K562 (cell line): ENCODE results near the gene BTRC. TPM values are rescaled to one million over a fixed set of nuclear protein-coding genes. Genes with fewer than 3 reads are reported as not detected.

Source experiments
- ATAC-seq: fragments of 200-7000 bp; cut with Tn5 transposase; 3 replicates; pipeline ENCODE4 v1.9.1; 2020; ENCODE audit warnings: moderate library complexity
- BruUV-seq: library from RNA; stranded (reverse); fragments of 400-500 nt; replicated peaks from 2 replicates; lab custom pipeline; 2021; lab: Mats Ljungman, UMichigan
- CTCF ChIA-PET: fragments of 300-600 bp; formaldehyde crosslinking; extraction: SDS; loops from one replicate; lab custom pipeline; 2021; ENCODE audit warnings: low intra/inter-chr PET ratio; lab: Yijun Ruan, JAX
- POLR2A ChIA-PET: fragments of 300-600, 350-650 bp; sonication (Branson Sonifier 250); formaldehyde crosslinking; extraction: SDS; loops from one replicate; lab custom pipeline; 2021; ENCODE audit warnings: antibody characterized with exemption, inconsistent platforms; lab: Yijun Ruan, JAX
- DNase-seq, 4 experiments: peaks; one replicate each; pipeline versions ENCODE4 v3.0.0 to v3.0.0-alpha.2; 2011 to 2018; ENCODE audit warnings: low spot score in 3 of 4, mixed read lengths in 3 of 4; ENCODE audit errors: extremely low read depth in 1 of 4
- FAIRE-seq: peaks from 2 replicates; lab custom pipeline; 2011; peaks lifted over from hg19 to GRCh38; lab: Jason Lieb, UNC
- H2AFZ ChIP-seq: 2 replicates; pipeline ENCODE4 v1.6.0; 2011; ENCODE audit warnings: low read depth, low read length, control low read depth, inconsistent platforms
- H3K27ac ChIP-seq: fragments of 200-600 bp; 3 replicates; pipeline ENCODE4 v1.8.0; 2011; ENCODE audit warnings: low read depth, mild to moderate bottlenecking, control low read depth, inconsistent platforms, low read length, moderate library complexity, mixed read lengths; ENCODE audit errors: extremely low read depth
- H3K27me3 ChIP-seq, 2 experiments: fragments of 300-600 bp in 1 of 2; 2 replicates in 1 of 2; 3 replicates in 1 of 2; pipeline versions ENCODE4 v1.6.0 to v1.8.0; 2011; ENCODE audit warnings: inconsistent platforms in 2 of 2, low read length in 2 of 2, mild to moderate bottlenecking in 1 of 2, mixed read lengths in 1 of 2, moderate library complexity in 1 of 2; ENCODE audit not compliant: control insufficient read depth in 2 of 2, insufficient read depth in 2 of 2
- H3K36me3 ChIP-seq: fragments of 300-600 bp; 3 replicates; pipeline ENCODE4 v1.8.0; 2011; ENCODE audit warnings: mild to moderate bottlenecking, low read length, inconsistent platforms; ENCODE audit not compliant: control insufficient read depth, insufficient read depth
- H3K4me1 ChIP-seq, 2 experiments: fragments of 200-600 bp in 1 of 2; replicated peaks in 1 of 2; 2 replicates in 1 of 2; 3 replicates in 1 of 2; pipeline versions ENCODE4 v1.5.1 to v1.8.0; 2011; ENCODE audit warnings: inconsistent platforms in 2 of 2, low read length in 2 of 2, mild to moderate bottlenecking in 1 of 2, mixed read lengths in 1 of 2, moderate library complexity in 1 of 2; ENCODE audit not compliant: control insufficient read depth in 2 of 2, insufficient read depth in 2 of 2
- H3K4me2 ChIP-seq: 2 replicates; pipeline ENCODE4 v1.6.1; 2011; ENCODE audit warnings: low read length, control low read depth, inconsistent platforms, mixed read lengths; ENCODE audit not compliant: insufficient read depth
- H3K4me3 ChIP-seq: fragments of 200-600 bp; sonication (generic), shearing (Covaris generic); 2 replicates; pipeline ENCODE4 v1.5.1; 2016; ENCODE audit warnings: control low read depth, inconsistent platforms
- H3K79me2 ChIP-seq: fragments of 200-600 bp; 3 replicates; pipeline ENCODE4 v1.8.0; 2011; ENCODE audit warnings: low read length, inconsistent platforms; ENCODE audit not compliant: control insufficient read depth, insufficient read depth
- H3K9ac ChIP-seq, 2 experiments: 2 replicates each; pipeline versions ENCODE4 v1.6.0 to v1.6.1; 2011; ENCODE audit warnings: low read depth in 2 of 2, low read length in 2 of 2, control low read depth in 1 of 2, inconsistent platforms in 1 of 2, mild to moderate bottlenecking in 1 of 2, mixed read lengths in 1 of 2; ENCODE audit not compliant: insufficient read depth in 1 of 2
- H3K9me1 ChIP-seq: one replicate; pipeline ENCODE4 v1.6.0; 2011; ENCODE audit warnings: inconsistent platforms, mild to moderate bottlenecking, low read length, moderate library complexity; ENCODE audit not compliant: control insufficient read depth, insufficient read depth
- H3K9me3 ChIP-seq: replicated peaks from 2 replicates; pipeline ENCODE4 v1.5.1; 2011; ENCODE audit warnings: low read depth, low read length, inconsistent platforms; ENCODE audit not compliant: control insufficient read depth, insufficient read depth
- H4K20me1 ChIP-seq: replicated peaks from 2 replicates; pipeline ENCODE4 v1.6.1; 2011; ENCODE audit warnings: low read length, inconsistent platforms, mixed read lengths; ENCODE audit not compliant: control insufficient read depth, insufficient read depth
- EWSR1 ChIP-seq: fragments of 450-650 bp; IDR thresholded peaks from 2 replicates; pipeline ENCODE4 v1.6.1; 2018; ENCODE audit warnings: borderline replicate concordance, mild to moderate bottlenecking, low read depth, moderate library complexity; ENCODE audit not compliant: partially characterized antibody
- FOXP1 ChIP-seq: sonication (generic); formaldehyde crosslinking; IDR thresholded peaks from 2 replicates; pipeline ENCODE4 v1.8.0; 2022; ENCODE audit warnings: mild to moderate bottlenecking, missing genetic modification reagents
- PHTF2 ChIP-seq: fragments of 250-450 bp; sonication (Bioruptor Pico); IDR thresholded peaks from 2 replicates; pipeline ENCODE4 v1.5.0; 2021; ENCODE audit warnings: mild to moderate bottlenecking
- TAF15 ChIP-seq: fragments of 200-400 bp; formaldehyde crosslinking; IDR thresholded peaks from 2 replicates; pipeline ENCODE4 v1.6.1; 2017; ENCODE audit warnings: mild to moderate bottlenecking, low read depth, low read length, moderate library complexity
- ZNF696 ChIP-seq: fragments of 250-450 bp; sonication (Bioruptor Pico); conservative IDR thresholded peaks from 2 replicates; pipeline ENCODE4 v1.4.0; 2020; ENCODE audit warnings: mild to moderate bottlenecking, moderate library complexity
- WGBS: fragments of 100-300 bp; shearing (Covaris generic); methylation state at CpG from one replicate; pipeline ENCODE4 v1.1.6; 2016; ENCODE audit warnings: low coverage, mixed read lengths; ENCODE audit not compliant: insufficient coverage; ENCODE audit errors: missing lambda C conversion rate; 5-methylcytosine and 5-hydroxymethylcytosine counted together
- in situ Hi-C: fragments of 300-500 bp; cut with MboI; formaldehyde crosslinking; loops from 4 replicates; pipeline ENCODE4 v1.15.0; 2018; ENCODE audit warnings: inconsistent platforms, mixed read lengths
- intact Hi-C: fragments of 100-400 bp; cut with micrococcal nuclease; formaldehyde crosslinking; loops from 2 replicates; pipeline ENCODE4 v1.14.2; 2022
- polyA plus RNA-seq, 8 experiments: library from polyadenylated mRNA; depleted of rRNA in 4 of 8; stranded (reverse) in 5 of 8; unstranded in 3 of 8; fragments of >200 nt; fragmentation: Nextera tagmentation in 2 of 8; fragmentation: Illumina TruSeq in 1 of 8; extraction: Ambion mirVana in 2 of 8; extraction: Trizol in 1 of 8; gene quantifications; 2 replicates each; pipeline versions ENCODE4 v1.2.1 to v1.2.3, GENCODE V29; 2011 to 2014; ENCODE audit warnings: inconsistent platforms in 1 of 8, missing spikeins in 1 of 8
- total RNA-seq, 7 experiments: library from RNA; depleted of rRNA in 6 of 7; stranded (reverse); fragments of >200 nt in 6 of 7; fragmentation: Illumina TruSeq in 2 of 7; extraction: Trizol in 2 of 7; gene quantifications; 2 replicates each; pipeline versions ENCODE4 v1.2.1 to v1.2.3, GENCODE V29; 2011 to 2021; ENCODE audit warnings: low replicate concordance in 1 of 7
- TF ChIP-seq, protein P1 (sequence below): fragments of 450-650 bp; IDR thresholded peaks from one replicate; pipeline ENCODE4 v1.6.1; 2018; ENCODE audit warnings: mild to moderate bottlenecking, moderate library complexity; ENCODE audit not compliant: partially characterized antibody
- TF ChIP-seq, protein P2 (sequence below): fragments of 250-450 bp; sonication (Bioruptor Pico); IDR thresholded peaks from 2 replicates; pipeline ENCODE4 v1.5.1; 2021; ENCODE audit warnings: mild to moderate bottlenecking

Gene BTRC
- total and polyA plus RNA-seq, 9 of the 15 experiments (the other 6 are each of a cell fraction or from before 2014, with no cell fraction given) = 1.6 to 15.4 (median 7.0) TPM

DNA sequence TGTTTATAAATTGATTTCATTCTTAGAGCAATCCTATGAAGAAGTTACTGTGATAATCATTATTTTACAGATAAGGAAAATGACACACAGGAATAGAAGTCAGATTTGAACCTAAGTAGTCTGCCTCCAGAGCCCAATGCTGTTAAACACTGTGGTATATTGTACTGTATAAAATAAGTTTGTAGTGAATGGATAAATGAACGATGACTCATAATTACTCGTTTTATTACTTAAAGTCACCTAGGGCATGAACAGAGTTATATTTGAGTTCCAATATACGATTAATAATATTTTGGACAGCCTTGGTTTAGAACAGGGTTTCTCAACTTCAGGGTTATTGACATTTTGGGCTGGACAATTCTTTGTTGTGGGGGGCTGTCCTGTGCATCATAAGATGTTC lies 7.8 kb upstream of the BTRC start:
- in situ Hi-C loops = no loop called here
- H3K27me3 ChIP-seq = no peaks in the 10 kb centered on the region
- no peak overlapping the region for H3K4me3 ChIP-seq
- no peak for FAIRE-seq
- no peak overlapping the region for H2AFZ ChIP-seq
- H3K36me3 ChIP-seq = no peaks in the 10 kb centered on the region
- H3K9me1 ChIP-seq = no peaks in the 10 kb centered on the region
- no peak overlapping the region for H3K27ac ChIP-seq
- no peak overlapping the region for H3K9ac ChIP-seq
- WGBS = 4% methylated on average over 3 of the region's 3 CpGs
- no peak for TF ChIP-seq ZNF696 (CRISPR knock-in tag)
- no peak for TF ChIP-seq FOXP1
- no peak for TF ChIP-seq EWSR1
- TF ChIP-seq TAF15 = no peak
- TF ChIP-seq, protein P1, sequence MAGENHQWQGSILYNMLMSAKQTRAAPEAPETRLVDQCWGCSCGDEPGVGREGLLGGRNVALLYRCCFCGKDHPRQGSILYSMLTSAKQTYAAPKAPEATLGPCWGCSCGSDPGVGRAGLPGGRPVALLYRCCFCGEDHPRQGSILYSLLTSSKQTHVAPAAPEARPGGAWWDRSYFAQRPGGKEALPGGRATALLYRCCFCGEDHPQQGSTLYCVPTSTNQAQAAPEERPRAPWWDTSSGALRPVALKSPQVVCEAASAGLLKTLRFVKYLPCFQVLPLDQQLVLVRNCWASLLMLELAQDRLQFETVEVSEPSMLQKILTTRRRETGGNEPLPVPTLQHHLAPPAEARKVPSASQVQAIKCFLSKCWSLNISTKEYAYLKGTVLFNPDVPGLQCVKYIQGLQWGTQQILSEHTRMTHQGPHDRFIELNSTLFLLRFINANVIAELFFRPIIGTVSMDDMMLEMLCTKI = no peak
- TF ChIP-seq PHTF2 (CRISPR knock-in tag) = no peak
- TF ChIP-seq, protein P2, sequence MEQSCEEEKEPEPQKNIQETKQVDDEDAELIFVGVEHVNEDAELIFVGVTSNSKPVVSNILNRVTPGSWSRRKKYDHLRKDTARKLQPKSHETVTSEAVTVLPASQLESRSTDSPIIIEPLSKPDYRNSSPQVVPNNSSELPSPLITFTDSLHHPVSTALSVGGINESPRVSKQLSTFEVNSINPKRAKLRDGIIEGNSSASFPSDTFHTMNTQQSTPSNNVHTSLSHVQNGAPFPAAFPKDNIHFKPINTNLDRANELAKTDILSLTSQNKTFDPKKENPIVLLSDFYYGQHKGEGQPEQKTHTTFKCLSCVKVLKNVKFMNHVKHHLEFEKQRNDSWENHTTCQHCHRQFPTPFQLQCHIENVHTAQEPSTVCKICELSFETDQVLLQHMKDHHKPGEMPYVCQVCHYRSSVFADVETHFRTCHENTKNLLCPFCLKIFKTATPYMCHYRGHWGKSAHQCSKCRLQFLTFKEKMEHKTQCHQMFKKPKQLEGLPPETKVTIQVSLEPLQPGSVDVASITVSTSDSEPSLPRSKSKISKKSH = no peak
- TF ChIP-seq, all 486 proteins: peak for 0
- Histone ChIP-seq H4K20me1 (no peaks in the 10 kb centered on the region), H3K4me1 (no peaks in the 10 kb centered on the region; a peak in 1 of 5 replicates), H3K4me2 (no peak overlapping the region), H3K9me3 (no peaks in the 10 kb centered on the region), H3K79me2 (no peaks in the 10 kb centered on the region)
- intact Hi-C loops = no loop called here
- ATAC-seq = no peak
- POLR2A ChIA-PET = interaction anchor here (0.7 kb wide), 1 partner anchor 794 kb away, joined by 5 read pairs; no protein-coding TSS in a partner anchor
- CTCF ChIA-PET = no interaction called here
- BruUV-seq = no TSS peak
- DNase-seq = no peak
